Breast epithelium (tissue), 4 donors: ENCODE data around the gene SURF4. TPM values are rescaled to one million over a fixed set of nuclear protein-coding genes. Genes with fewer than 3 reads are reported as not detected.

Source experiments
- DNase-seq, 2 donors: peaks; one replicate each; pipeline ENCODE4 v3.0.0-alpha.2; 2019; ENCODE audit warnings: low spot score in 2 of 2
- H3K27ac ChIP-seq, 2 donors: fragments of 200-600 bp; sonication (generic) in 1 of 2; one replicate each; pipeline ENCODE4 v1.5.1; 2016 to 2019; ENCODE audit warnings: mild to moderate bottlenecking in 1 of 2
- H3K27me3 ChIP-seq, 2 donors: fragments of 200-600 bp; sonication (generic) in 1 of 2; one replicate each; pipeline versions ENCODE4 v1.5.1 to v1.6.0; 2017 to 2019; ENCODE audit warnings: control low read depth in 1 of 2, mild to moderate bottlenecking in 1 of 2
- H3K36me3 ChIP-seq: fragments of 200-600 bp; one replicate; pipeline ENCODE4 v1.5.1; 2019
- H3K4me1 ChIP-seq, 2 donors: fragments of 200-600 bp; sonication (generic); one replicate each; pipeline ENCODE4 v1.5.1; 2016 to 2019; ENCODE audit warnings: control low read depth in 1 of 2
- H3K4me3 ChIP-seq, 3 donors: fragments of 200-600 bp; sonication (generic); 1 replicate in 2 of 3; 2 replicates in 1 of 3; pipeline ENCODE4 v1.5.1; 2016 to 2019; ENCODE audit warnings: mild to moderate bottlenecking in 3 of 3, moderate library complexity in 2 of 3
- H3K9me3 ChIP-seq, 2 donors: fragments of 200-600 bp; sonication (generic) in 1 of 2; one replicate each; pipeline ENCODE4 v1.5.1; 2016 to 2019; ENCODE audit warnings: control low read depth in 1 of 2
- POLR2A ChIP-seq: fragments of 450-650 bp; IDR thresholded peaks from one replicate; pipeline ENCODE4 v1.6.1; 2016; ENCODE audit warnings: antibody characterized with exemption, mild to moderate bottlenecking, moderate library complexity
- POLR2AphosphoS5 ChIP-seq, 3 donors: sonication (generic); formaldehyde crosslinking; IDR thresholded peaks; one replicate each; pipeline ENCODE4 v1.6.1; 2017; ENCODE audit warnings: antibody characterized with exemption in 3 of 3
- intact Hi-C: fragments of 100-400 bp; cut with DNase I; formaldehyde crosslinking; loops from one replicate; pipeline ENCODE4 v1.15.1; 2023; ENCODE audit warnings: low total_unique reads
- total RNA-seq, 3 donors: library from RNA; depleted of rRNA; stranded (reverse); fragments of >200 nt; gene quantifications; one replicate each; pipeline ENCODE4 v1.1.0, GENCODE V29; 2016
- TF ChIP-seq, protein P1 (sequence below), 3 donors: fragments of 450-650 bp; IDR thresholded peaks; one replicate each; pipeline ENCODE4 v1.5.1; 2016 to 2017; ENCODE audit warnings: antibody characterized with exemption in 3 of 3, mild to moderate bottlenecking in 3 of 3, moderate library complexity in 3 of 3

The SURF4 gene
- total RNA-seq, 3 donors from 2014 or later, result 109 to 164 (median 133) TPM

DNA sequence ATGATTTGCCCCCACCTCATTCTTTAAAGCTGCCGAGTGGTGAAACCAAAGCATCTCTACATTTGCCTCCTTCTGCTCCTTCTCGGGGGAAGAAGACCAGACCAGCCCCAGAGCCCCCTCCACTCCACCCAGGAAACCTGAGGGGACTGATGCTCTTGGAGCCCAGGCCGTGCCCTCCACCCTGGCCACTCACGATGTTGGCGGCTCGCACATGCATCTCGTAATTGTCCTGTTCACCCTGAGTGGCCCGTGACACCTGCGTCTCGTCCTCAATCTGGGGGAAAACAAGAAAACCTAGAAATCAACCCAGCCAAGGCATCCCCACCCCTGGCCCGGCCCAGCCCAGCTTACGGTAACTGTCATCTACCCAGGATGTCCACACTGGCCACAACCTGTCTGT is 30.9 kb downstream of the SURF4 start:
- TF ChIP-seq POLR2A (no peak), POLR2AphosphoS5 (IDR thresholded peaks at IDR 0.05) (no peak)
- intact Hi-C loops, result no loop called here
- H3K9me3 ChIP-seq, result no peaks in the 10 kb centered on the region
- H3K36me3 ChIP-seq, result peaks cover 5% of the 10 kb centered on the region
- no peak overlapping the region for H3K27ac ChIP-seq
- no peak for DNase-seq
- H3K4me3 ChIP-seq, result no peak overlapping the region
- peaks cover 0 to 18% of the 10 kb centered on the region in 2 donors for H3K4me1 ChIP-seq
- no peaks in the 10 kb centered on the region for H3K27me3 ChIP-seq

DNA sequence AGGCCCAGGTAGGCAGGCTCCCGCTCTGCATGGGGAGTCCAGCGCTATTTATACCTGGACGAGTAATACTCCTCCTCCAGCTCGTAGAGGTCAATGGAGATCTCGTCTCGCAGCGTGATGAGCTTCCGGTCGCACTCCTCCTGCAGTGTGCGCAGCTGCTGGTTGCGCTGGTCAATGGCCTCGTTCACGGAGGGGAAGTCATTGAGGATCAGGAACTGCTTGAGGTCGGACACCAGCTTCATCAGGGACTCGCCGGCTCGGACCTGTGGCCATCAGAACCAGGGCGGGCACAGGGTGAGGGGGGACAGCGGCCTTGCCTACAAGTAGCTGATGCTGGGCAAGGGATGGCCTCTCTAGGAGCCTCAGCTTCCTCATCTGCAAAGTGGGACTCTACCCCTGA is 31.8 kb downstream of the SURF4 start:
- Histone ChIP-seq H3K36me3 (peaks cover 5% of the 10 kb centered on the region), H3K9me3 (no peaks in the 10 kb centered on the region), H3K4me3 (no peak overlapping the region), H3K27ac (no peak overlapping the region), H3K4me1 (peaks cover 0 to 11% of the 10 kb centered on the region in 2 donors), H3K27me3 (no peaks in the 10 kb centered on the region)
- TF ChIP-seq, protein P1, sequence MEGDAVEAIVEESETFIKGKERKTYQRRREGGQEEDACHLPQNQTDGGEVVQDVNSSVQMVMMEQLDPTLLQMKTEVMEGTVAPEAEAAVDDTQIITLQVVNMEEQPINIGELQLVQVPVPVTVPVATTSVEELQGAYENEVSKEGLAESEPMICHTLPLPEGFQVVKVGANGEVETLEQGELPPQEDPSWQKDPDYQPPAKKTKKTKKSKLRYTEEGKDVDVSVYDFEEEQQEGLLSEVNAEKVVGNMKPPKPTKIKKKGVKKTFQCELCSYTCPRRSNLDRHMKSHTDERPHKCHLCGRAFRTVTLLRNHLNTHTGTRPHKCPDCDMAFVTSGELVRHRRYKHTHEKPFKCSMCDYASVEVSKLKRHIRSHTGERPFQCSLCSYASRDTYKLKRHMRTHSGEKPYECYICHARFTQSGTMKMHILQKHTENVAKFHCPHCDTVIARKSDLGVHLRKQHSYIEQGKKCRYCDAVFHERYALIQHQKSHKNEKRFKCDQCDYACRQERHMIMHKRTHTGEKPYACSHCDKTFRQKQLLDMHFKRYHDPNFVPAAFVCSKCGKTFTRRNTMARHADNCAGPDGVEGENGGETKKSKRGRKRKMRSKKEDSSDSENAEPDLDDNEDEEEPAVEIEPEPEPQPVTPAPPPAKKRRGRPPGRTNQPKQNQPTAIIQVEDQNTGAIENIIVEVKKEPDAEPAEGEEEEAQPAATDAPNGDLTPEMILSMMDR (IDR thresholded peaks at IDR 0.05), result no peak
- TF ChIP-seq POLR2AphosphoS5 (IDR thresholded peaks at IDR 0.05) (no peak), POLR2A (no peak)
- intact Hi-C loops, result no loop called here
- no peak for DNase-seq

DNA sequence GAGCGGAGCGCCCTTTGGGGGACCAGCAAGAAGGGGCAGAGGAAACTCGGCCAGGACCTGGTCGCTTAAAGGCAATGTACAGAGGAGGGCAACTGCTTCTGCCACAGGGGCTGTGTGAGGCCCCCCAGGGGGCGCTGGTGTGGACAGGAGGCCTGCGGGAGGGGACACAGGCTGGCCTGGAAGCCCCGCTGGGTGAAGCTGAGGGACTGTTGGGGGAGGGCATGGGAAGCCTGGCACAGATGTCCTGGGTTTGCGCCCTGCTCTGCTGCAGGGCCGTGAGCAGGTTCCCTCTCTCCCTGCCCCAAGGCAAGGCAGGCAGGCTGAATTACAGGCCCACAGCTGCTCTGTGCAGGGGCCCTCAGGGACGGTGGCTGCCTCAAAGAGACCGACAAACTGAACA is 33.3 kb downstream of the SURF4 start:
- intact Hi-C loops, result no loop called here
- TF ChIP-seq POLR2A, result no peak
- TF ChIP-seq, protein P1 (IDR thresholded peaks at IDR 0.05), result no peak
- TF ChIP-seq POLR2AphosphoS5 (IDR thresholded peaks at IDR 0.05), result no peak
- Histone ChIP-seq H3K36me3 (peaks cover 5% of the 10 kb centered on the region), H3K4me1 (peaks cover 0 to 9% of the 10 kb centered on the region in 2 donors), H3K4me3 (no peak overlapping the region), H3K27me3 (no peaks in the 10 kb centered on the region), H3K27ac (no peak overlapping the region), H3K9me3 (no peaks in the 10 kb centered on the region)
- DNase-seq, result no peak

DNA sequence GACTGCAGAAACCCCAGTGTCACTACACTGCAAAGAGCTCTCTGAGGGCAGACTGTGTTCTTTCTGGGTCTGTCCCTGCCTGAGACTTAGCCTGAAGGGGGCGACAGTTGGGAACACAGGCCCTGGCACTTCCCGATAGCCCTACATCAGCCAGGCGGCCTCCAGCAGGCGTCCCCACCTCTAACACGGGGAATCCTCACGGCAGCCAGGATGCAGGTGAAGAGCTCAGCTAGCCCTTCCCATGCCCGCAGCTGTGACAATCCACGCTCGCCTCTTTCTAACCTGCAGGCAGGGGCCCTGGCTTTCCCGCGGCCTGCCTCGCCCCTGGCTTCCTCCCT is 33.8 kb downstream of the SURF4 start:
- Histone ChIP-seq H3K4me1 (peaks cover 0 to 9% of the 10 kb centered on the region in 2 donors), H3K9me3 (no peaks in the 10 kb centered on the region), H3K36me3 (peaks cover 5% of the 10 kb centered on the region), H3K27me3 (no peaks in the 10 kb centered on the region), H3K27ac (no peak overlapping the region), H3K4me3 (no peak overlapping the region)
- TF ChIP-seq POLR2AphosphoS5 (IDR thresholded peaks at IDR 0.05) (no peak), POLR2A (no peak)
- TF ChIP-seq, protein P1 (IDR thresholded peaks at IDR 0.05), result no peak
- DNase-seq, result no peak
- intact Hi-C loops, result no loop called here

DNA sequence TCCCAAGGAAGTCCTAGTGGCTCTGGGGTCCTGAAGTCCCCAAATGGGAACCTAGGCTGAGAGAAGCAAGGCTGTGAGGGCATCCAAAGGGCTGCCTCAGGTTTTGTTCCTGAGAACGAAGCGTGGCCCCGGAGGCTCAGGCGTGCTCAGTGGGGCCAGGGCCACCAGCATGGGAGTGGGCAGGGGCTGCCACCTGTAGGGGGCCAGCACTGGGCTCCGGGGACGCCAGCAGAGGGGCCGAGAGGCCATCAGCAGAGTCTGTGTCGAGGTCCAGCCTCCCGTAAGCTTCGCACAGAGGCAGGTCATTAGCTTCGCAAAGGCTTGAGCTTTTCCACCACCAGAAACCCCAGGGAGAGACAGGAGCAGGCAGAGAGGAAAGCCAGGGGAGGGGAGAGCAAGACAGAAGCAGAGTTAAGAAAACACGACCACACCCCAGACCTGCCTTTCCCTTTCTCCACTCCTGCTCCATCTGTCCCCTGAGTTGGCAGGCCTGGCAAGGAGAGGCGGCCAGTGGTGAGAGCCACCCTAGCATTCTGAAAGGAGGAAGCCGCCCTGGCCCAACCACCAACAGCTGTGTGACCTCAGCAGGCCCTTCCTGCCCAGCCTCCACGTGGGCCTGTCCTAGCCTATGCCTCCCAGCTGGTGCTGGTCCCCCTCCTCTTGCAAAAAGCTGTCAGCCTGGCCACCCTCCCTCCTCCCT is 34.3 kb downstream of the SURF4 start:
- no peak for TF ChIP-seq POLR2A
- TF ChIP-seq, protein P1 (IDR thresholded peaks at IDR 0.05), result no peak
- no peak for TF ChIP-seq POLR2AphosphoS5 (IDR thresholded peaks at IDR 0.05)
- intact Hi-C loops, result no loop called here
- Histone ChIP-seq H3K36me3 (peaks cover 5% of the 10 kb centered on the region), H3K27me3 (no peaks in the 10 kb centered on the region), H3K4me3 (no peak overlapping the region), H3K4me1 (peaks cover 0 to 6% of the 10 kb centered on the region in 2 donors), H3K27ac (no peak overlapping the region), H3K9me3 (no peaks in the 10 kb centered on the region)
- no peak for DNase-seq
